GM18520 (cell line): ENCODE measurements around the gene TMEM161B.
"Not testable (repeated sequence)": the region's sequence is repeated elsewhere in the genome, so short reads cannot be mapped to it uniquely, and the experiment has no call there.

ENCODE experiments used
- ATAC-seq: cut with Tn5 transposase; IDR thresholded peaks from one replicate; pipeline ENCODE4 v1.9.1; 2021; ENCODE audit not compliant: unreplicated experiment

Gene TMEM161B

DNA sequence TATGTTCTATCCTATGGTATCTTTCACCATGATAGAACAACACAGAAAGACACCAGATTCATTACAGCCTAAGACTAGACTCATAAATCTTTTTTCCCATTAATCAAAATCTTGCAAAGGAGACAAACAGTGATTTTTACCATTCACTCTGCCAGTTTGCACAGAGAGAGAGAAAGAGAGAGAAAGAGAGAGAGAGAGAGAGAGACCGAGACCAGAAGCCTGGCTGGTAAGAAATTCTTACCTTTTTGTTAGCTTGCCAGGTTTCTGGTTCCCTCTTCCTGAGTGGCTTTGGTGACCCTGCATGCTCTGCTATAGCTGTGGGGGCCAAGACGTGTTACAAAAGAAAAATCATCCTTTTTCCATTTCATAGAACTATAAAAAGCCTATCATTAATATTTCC, 18.6 kb downstream of the TMEM161B start:
- ATAC-seq, result no peak

DNA sequence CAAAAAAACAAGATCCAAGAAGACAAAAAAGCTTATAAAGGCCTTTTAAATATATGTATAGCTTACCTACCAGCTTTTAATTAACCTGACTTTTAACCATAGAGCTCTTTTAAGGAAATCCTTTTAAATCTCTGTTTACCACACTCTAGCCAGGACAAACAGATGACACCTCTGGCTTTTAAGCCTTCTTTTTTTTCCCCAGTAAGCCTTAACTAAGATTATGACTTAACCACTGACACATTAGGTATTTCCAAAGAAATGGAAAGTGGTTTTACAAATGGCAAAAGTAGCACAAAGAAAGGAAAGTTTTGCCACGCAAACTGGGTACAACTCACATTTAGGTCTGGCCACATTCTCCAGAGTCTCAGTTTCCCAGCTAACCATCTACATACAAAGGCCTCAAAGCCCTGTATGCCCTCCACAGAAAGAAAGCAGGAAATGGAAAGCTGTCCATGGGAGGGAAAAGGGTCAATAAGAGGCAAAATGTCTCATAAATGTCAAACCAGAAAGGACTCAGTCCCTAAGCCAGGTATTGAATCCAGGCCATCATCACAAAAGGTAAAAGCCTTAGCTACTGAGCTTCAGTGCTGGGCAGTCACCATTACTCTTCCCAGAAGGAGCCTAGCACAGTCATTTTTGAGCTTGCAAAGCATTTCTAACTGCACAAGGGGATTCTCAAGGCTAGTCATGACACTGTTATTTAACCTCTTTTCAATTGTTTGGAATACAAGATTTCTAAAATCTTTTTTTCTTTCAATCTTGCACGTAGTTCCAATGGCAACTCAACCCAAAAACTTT, 19.7 kb downstream of the TMEM161B start:
- no peak for ATAC-seq

DNA sequence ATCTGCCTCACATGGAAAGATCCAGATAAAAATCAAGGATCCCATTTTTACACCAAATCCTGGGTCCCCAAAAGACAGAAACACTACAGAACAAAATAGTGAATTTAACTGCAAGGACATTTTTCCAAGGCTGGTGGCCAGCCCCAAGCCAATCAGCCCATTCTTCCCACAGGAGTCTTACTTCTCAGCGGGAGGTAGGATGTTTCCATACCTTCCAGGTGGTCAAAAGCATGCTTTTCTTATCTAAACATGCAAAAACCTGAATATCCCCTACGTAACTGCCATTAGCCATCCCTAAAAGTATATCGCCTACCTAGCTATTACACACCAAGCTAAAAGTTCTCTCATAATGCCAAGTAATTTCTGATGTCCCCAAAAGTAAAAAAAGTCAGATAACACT, 20.6 kb downstream of the TMEM161B start:
- ATAC-seq, result no peak

DNA sequence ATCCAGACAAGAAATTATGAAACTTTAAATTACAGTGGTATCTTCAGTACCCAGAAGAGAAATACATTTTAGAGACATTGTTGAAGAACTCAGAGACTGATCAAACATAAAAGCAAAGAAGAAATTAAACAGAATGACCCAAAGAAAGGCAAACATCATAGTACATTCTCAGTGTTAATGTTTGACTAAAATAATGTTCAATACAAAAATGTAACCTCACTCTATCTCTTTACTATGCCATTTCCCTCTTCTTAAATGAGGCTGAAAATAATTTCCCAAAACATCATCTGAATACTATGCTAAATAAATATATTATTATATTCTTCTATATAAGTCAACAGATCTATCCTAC, 22.8 kb downstream of the TMEM161B start:
- no peak for ATAC-seq

- no peak for ATAC-seq
Observed at GRCh38 chr5:88245241-88245892, 23.3 kb downstream of the TMEM161B start.

- ATAC-seq, result no peak
Observed at GRCh38 chr5:88244686-88245085, 24.0 kb downstream of the TMEM161B start.

DNA sequence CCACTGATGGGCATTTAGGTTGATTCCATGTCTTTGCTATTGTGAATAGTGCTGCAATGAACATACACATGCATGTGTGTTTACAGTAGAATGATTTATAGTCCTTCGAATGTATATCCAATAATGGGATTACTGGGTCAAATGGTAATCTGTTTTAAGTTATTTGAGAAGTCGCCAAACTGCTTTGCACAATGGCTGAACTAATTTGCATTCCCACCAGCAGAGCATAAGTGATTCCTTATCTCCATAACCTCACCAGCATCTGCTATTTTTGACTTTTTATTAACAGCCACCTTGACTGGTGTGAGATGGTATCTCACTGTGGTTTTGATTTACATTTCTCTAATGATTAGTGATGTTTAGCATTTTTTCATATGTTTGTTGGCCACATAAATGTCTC, 25.2 kb downstream of the TMEM161B start:
- peak; percentile 46 for ATAC-seq

DNA sequence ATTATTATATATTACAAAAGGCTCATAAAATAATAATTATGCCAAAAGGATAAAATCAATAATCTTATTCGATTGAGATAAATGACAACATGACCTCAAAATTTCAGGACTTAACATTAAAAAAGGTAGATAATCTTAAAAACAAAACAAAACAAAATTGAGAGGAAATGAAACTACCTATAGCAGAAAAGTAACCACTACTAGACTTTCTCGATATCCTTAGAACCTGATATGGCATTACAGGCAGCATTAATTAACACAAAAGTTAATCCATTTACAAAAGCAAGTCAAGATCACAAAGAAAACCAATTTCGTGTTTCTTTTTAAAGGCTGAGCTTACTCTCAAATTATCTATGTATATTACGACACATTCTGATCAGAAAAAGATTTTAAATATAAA, 29.9 kb downstream of the TMEM161B start:
- ATAC-seq, result no peak

DNA sequence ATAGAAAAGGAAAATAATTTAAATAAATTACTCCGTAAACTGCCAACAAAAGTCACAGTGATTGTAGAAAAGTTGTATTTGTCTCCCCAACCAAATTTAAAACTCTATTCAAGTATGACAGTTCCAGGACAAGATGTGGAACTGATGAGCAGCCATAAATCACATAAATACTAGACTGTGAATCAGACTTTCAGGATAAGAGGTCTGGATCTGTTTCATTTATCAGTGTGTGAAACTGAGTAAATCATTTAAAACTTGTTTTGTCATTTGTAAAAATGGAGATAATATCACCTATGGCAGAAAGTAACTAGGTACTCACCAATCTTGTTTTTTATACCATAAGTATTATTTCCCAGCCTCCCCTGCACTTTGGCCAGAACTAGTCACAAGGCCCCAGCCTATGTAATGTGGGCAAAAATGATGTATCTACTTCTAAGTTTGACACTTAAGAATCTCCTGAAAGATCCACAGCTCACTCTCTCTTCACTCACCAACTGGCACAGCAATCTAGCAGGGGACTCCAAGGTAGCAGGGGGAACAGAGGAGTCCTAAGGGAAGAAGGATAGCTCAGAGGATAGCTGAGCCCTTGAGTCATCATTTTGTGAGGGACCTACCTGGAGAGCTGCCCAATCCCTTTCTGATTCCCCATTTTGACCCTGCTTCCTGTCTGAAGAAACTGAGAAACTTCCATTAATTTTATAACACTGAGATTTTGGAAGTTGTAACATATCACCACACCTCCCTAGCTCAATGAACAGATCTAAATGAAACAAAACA, 31.6 kb downstream of the TMEM161B start:
- no peak for ATAC-seq

- no peak for ATAC-seq
Observed at GRCh38 chr5:88235828-88236227, 32.8 kb downstream of the TMEM161B start.

GRCh38 chr5:88235346-88235745, 33.3 kb downstream of the TMEM161B start:
- no peak for ATAC-seq

DNA sequence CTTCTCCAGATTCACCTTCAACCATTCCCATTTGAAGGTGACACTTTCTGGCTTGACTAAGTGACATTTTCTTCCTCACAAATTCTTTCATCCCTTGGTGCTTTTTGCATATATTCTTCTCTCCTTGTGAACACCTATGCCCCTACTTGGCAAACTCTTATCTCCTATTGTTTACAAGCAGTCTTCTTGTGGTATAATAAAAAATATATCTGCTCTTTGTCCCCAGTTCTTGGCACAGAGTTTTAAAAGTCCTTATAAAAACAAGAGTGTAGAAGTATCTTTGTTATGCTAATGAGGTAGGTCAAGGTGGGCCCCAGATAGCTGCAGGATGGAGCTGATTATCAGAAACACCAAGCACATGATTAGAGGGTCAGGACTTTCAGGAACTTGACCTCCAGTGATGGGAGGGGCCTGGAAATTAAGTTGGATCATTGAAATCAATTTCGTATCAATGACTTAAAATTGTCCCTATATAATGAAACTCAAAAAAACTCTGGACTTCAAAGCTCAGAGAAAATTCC, 38.0 kb downstream of the TMEM161B start:
- no peak for ATAC-seq

DNA sequence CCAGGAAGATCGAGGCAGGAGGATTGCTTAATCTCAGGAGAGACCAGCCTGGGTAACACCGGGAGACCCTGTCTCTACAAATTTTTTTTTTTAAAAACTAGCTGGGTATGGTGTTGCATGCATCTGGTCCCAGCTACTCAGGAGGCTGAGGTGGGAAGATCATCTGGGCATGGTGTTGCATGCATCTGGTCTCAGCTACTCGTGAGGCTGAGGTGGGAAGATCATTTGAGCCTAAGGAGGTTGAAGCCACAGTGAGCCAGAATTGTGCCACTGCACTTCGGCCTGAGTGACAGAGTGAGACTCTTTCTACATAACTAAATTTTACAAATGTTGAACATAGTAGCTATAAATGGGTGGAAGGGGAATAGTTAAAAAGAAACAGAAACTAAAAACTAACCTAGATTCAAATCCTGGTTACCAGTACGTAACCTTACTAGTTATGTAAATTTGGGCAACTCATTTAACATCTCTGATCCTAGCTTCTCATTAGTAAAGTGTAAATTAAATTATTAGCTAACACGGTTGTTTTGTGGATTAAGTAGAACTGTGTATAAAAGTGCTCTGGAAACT, 41.7 kb downstream of the TMEM161B start:
- peak; percentile 79 for ATAC-seq

GRCh38 chr5:88214655-88215054, 54.0 kb downstream of the TMEM161B start:
- ATAC-seq, result no peak

- no peak for ATAC-seq
Observed at GRCh38 chr5:88207575-88207974, 61.1 kb downstream of the TMEM161B start.

DNA sequence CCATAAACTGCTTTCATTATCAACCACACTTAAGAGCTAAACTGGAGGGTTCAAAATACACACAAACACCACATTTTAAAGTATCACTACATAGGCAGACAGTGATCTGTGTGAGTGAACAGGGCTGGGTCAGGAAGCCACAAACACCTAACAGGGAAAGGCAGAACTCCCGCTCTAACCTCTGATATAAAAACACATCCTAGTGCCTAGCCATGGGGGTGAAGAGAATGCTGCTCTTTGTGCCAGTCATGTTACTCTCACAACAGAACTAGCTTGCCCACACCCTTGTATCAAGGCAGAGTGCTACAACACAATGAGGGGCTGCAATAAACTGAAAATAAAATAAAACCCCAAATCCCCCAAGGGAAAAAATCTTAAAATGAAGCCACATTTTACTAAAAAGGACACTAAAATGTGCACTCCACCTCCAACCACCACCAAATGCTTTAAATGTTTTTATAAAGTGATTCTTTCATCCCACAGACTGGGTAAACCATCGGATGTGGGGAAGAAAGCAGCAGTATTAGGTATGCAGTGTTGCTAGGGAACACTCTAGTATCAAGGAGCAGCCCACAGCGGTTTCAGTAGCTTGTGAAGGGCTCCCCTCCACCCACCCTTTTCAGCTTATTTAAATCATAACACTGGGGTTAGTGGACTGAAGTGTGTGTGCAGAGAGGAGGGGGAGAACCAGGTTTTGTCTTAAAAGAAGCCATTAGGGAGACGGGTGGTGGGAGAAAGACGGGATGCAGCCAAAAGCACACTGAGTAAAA, 64.5 kb downstream of the TMEM161B start:
- ATAC-seq, result peak; percentile 79

DNA sequence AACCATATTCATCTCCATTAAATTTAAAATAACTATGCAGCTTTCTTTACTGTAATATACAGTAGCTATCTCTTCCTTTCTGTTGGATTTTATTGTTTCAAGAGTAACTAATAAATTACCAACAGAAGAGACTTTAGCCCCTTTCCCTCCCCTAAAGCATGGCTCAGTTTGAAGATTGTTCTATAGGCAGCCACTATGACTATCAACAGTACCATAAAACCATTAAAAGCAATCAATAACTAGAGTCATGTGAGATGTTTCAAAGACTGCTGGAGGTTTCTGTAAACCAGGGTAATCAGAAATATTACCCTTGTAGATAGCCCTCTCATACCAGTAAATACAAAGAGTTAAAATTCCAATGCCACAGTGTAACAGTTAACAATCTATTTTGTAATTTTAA, 73.0 kb downstream of the TMEM161B start:
- ATAC-seq, result no peak

DNA sequence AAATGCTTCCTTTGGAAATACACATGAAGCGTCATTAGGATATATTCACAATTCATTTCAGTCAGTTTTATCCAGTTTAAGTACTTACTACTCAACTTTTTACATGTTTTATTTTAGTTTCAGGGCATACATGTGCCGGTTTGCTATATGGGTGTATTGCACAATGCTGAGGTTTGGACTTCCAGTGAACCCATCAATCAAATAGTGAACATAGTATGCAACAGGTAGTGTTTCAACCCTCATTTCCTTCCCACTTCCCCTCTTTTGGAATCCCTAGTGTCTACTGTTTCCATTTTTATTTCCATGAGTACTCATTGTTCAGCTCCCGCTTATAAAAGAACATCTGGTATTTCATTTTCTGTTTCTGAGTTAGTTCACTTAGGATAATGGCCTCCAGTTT, 74.7 kb downstream of the TMEM161B start:
- no peak for ATAC-seq

DNA sequence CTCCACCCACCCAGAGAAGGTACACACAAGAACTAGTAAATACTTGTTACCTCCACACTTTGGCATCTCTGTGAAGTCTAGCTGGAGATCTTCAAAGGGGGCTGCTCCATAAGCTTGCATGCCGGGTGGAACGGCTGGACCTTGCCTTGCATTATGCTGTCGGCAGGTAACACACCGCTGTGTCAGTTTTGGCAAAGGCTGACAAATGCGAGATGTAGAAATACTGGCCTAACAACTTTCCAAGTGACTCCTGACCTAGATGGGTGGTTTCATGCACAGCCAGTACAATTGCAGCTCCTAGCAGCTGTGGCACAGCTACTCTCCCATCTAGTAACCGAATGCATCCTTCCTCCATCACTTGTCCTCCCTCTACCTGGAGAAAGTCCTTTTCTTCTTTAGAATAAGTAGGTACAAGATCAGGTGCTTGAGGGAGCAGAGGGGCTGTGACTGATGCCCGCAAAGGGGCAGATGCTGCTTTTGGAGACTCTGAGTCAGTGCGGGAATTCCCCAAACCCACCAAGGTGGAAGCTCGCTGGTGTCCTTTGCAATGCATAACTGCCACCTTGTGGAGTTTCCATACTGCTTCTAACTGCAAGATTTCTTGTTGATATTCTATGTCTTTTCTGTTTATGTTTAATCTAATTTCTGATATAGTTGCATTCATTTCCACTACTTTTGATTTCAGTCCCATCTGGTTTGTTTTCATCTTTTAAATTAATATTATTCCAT, 78.4 kb downstream of the TMEM161B start:
- ATAC-seq, result no peak

- not testable (repeated sequence) for ATAC-seq
Observed at GRCh38 chr5:88189484-88189883, 79.2 kb downstream of the TMEM161B start.
